CD4-positive, CD25-positive, alpha-beta regulatory T cell (primary cell): ENCODE data around the gene KCNMA1. TPM values are rescaled to one million over a fixed set of nuclear protein-coding genes. Genes with fewer than 3 reads are reported as not detected.

Experiments
- ATAC-seq, 2 donors: fragments of 150-1000 bp; cut with Tn5 transposase; one replicate each; pipeline ENCODE4 v1.10.0; 2021; ENCODE audit warnings: low read depth in 2 of 2, moderate number of reproducible peaks in 2 of 2, moderate library complexity in 1 of 2
- DNase-seq, 3 donors: peaks; one replicate each; pipeline versions ENCODE4 v3.0.0 to v3.0.0-alpha.2; 2012 to 2022; ENCODE audit warnings: mixed read lengths in 1 of 3
- H3K27ac ChIP-seq: one replicate; pipeline ENCODE4 v1.7.0; 2013; ENCODE audit warnings: mild to moderate bottlenecking, low read length; ENCODE audit not compliant: insufficient read depth, poor library complexity, severe bottlenecking
- H3K27me3 ChIP-seq: one replicate; pipeline ENCODE4 v1.7.0; 2013; ENCODE audit warnings: low read length; ENCODE audit not compliant: control insufficient read depth, insufficient read depth
- H3K36me3 ChIP-seq: one replicate; pipeline ENCODE4 v1.7.0; 2013; ENCODE audit warnings: mild to moderate bottlenecking, low read length, moderate library complexity; ENCODE audit not compliant: control insufficient read depth, insufficient read depth
- H3K4me1 ChIP-seq: 2 replicates; pipeline ENCODE4 v1.7.0; 2013; ENCODE audit warnings: mild to moderate bottlenecking, low read length; ENCODE audit not compliant: insufficient read depth, control insufficient read depth, poor library complexity, severe bottlenecking
- H3K4me3 ChIP-seq: one replicate; pipeline ENCODE4 v1.7.0; 2013; ENCODE audit warnings: low read depth, mild to moderate bottlenecking, low read length, moderate library complexity
- H3K9me3 ChIP-seq, 2 experiments: 1 replicate in 1 of 2; 2 replicates in 1 of 2; pipeline ENCODE4 v1.7.0; 2013; ENCODE audit warnings: low read length in 2 of 2, mild to moderate bottlenecking in 1 of 2, moderate library complexity in 1 of 2; ENCODE audit not compliant: control insufficient read depth in 2 of 2
- H3K27ac Mint-ChIP-seq, 3 donors: one replicate each; pipeline ENCODE4 v1.8.0; 2020 to 2022; ENCODE audit warnings: mild to moderate bottlenecking in 3 of 3, mixed read lengths in 3 of 3, moderate library complexity in 2 of 3
- H3K27me3 Mint-ChIP-seq: one replicate; pipeline ENCODE4 v1.8.0; 2022; ENCODE audit warnings: mild to moderate bottlenecking, mixed read lengths
- H3K36me3 Mint-ChIP-seq: one replicate; pipeline ENCODE4 v1.8.0; 2020; ENCODE audit warnings: mixed read lengths
- H3K4me1 Mint-ChIP-seq, 4 donors: one replicate each; pipeline ENCODE4 v1.8.0; 2020 to 2022; ENCODE audit warnings: mixed read lengths in 4 of 4, mild to moderate bottlenecking in 1 of 4
- H3K4me3 Mint-ChIP-seq, 4 donors: one replicate each; pipeline ENCODE4 v1.8.0; 2020 to 2022; ENCODE audit warnings: mild to moderate bottlenecking in 4 of 4, mixed read lengths in 4 of 4, moderate library complexity in 3 of 4
- H3K9me3 Mint-ChIP-seq, 7 donors: one replicate each; pipeline ENCODE4 v1.8.0; 2020 to 2022; ENCODE audit warnings: mixed read lengths in 7 of 7, mild to moderate bottlenecking in 3 of 7, moderate library complexity in 2 of 7
- polyA plus RNA-seq, 4 donors: library from polyadenylated mRNA; unstranded; fragments of 300-500 nt; fragmentation: Illumina TruSeq; gene quantifications; one replicate each; pipeline ENCODE4 v1.2.3, GENCODE V29; 2021
- total RNA-seq: library from RNA; stranded (reverse); gene quantifications from one replicate; pipeline ENCODE4 v1.2.3, GENCODE V29; 2022

KCNMA1 gene
- total and polyA plus RNA-seq, 5 donors from 2014 or later, result not detected

DNA sequence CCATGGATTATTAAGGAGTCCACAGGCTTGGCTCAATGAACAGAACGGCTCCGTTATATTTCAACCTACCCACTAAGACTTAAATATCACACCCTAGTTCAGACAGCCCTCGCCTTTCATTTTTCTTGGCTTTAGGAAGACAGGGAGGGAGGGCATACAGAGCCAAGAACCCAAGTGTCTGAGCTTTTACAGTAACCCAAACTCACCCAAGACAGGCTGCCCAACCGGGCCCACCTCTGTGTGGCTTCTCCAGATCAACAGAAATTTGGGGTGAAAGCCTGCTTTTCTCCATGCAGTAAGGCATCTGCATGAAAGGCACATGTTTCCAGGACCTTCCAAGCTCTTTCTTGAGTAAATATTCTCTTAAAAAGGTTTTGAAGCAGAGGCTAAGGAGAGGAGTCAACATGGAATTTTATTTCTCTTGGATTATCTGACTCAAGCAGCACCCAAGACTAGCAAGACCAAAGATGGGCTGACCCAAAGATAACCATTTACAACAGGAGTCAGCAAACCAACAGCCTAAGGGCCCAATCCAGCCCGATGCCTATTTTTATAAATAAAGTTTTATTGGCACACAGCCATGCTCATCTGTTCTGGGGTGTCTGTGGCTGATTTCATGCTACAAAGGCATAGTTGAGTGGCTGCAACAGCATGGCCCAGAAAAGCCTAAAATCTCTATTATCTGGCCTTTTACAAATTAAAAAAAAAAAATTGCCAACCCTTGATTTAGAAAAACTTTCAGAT is 90.1 kb downstream of the KCNMA1 start:
- Histone ChIP-seq H3K4me3 (no peak overlapping the region), H3K27me3 (no peaks in the 10 kb centered on the region), H3K27ac (no peak overlapping the region), H3K4me1 (no peaks in the 10 kb centered on the region), H3K36me3 (no peaks in the 10 kb centered on the region), H3K9me3 (no peaks in the 10 kb centered on the region)
- peaks cover 0 to 1% (median 0%) of the 10 kb centered on the region in 4 donors for H3K4me1 Mint-ChIP-seq
- H3K36me3 Mint-ChIP-seq, result no peaks in the 10 kb centered on the region
- H3K9me3 Mint-ChIP-seq, result peaks cover 0 to 6% (median 2%) of the 10 kb centered on the region in 7 donors
- no peak overlapping the region for H3K27ac Mint-ChIP-seq
- DNase-seq (no peak), ATAC-seq (no peak)
- H3K4me3 Mint-ChIP-seq, result no peak overlapping the region
- H3K27me3 Mint-ChIP-seq, result peaks cover 6% of the 10 kb centered on the region

DNA sequence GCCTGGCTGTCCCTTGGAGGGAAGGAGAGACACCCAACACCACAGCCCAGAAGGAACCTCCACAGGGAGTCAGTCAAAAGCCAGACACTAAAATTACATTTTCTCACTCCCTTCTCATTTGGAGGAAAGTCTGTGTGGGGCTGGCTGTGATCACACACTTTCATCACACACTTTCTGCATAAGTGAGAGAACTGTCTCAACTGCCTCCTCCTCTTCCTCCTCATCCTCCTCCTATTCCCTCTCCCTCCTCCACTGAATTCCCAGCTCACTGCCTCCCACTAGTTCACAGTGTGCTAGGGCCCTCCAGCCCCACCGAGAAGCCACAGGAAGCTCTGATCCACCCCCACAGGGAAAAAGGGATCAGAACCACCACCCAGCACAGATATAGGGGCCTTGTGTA is 91.6 kb downstream of the KCNMA1 start:
- no peak overlapping the region for H3K4me3 Mint-ChIP-seq
- peaks cover 0 to 8% (median 3%) of the 10 kb centered on the region in 7 donors for H3K9me3 Mint-ChIP-seq
- no peaks in the 10 kb centered on the region for H3K4me1 ChIP-seq
- H3K27ac ChIP-seq, result no peak overlapping the region
- DNase-seq (no peak), ATAC-seq (no peak)
- no peaks in the 10 kb centered on the region for H3K27me3 ChIP-seq
- no peaks in the 10 kb centered on the region for H3K36me3 ChIP-seq
- no peak overlapping the region for H3K27ac Mint-ChIP-seq
- no peak overlapping the region for H3K4me3 ChIP-seq
- peaks cover 6% of the 10 kb centered on the region for H3K27me3 Mint-ChIP-seq
- no peaks in the 10 kb centered on the region for H3K9me3 ChIP-seq
- no peaks in the 10 kb centered on the region for H3K36me3 Mint-ChIP-seq
- no peaks in the 10 kb centered on the region for H3K4me1 Mint-ChIP-seq

DNA sequence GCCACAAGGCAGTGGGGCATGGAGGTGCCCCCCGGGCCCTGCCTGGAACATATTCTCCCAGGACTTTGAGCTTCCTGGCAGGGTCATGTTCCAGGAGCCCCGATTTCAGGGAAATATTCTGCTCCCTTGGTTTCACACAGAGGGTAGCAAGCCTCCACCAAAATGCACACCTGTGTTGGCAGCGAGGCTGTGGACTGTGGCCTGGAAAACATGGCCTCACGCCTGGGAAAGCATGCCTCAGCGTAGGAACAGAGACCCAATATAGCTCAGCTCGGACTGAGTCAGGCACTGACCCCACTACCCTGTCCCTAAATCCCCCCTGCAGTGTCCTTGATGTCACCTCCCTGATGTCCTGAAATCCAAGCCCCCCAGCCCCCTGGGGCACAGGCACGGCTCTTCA is 92.0 kb downstream of the KCNMA1 start:
- Histone ChIP-seq H3K4me1 (no peaks in the 10 kb centered on the region), H3K9me3 (no peaks in the 10 kb centered on the region), H3K27ac (no peak overlapping the region), H3K4me3 (no peak overlapping the region), H3K36me3 (no peaks in the 10 kb centered on the region), H3K27me3 (no peaks in the 10 kb centered on the region)
- no peaks in the 10 kb centered on the region for H3K36me3 Mint-ChIP-seq
- peaks cover 6% of the 10 kb centered on the region for H3K27me3 Mint-ChIP-seq
- H3K9me3 Mint-ChIP-seq, result peaks cover 0 to 8% (median 4%) of the 10 kb centered on the region in 7 donors
- no peaks in the 10 kb centered on the region for H3K4me1 Mint-ChIP-seq
- ATAC-seq (no peak), DNase-seq (no peak)
- H3K27ac Mint-ChIP-seq, result no peak overlapping the region
- no peak overlapping the region for H3K4me3 Mint-ChIP-seq

DNA sequence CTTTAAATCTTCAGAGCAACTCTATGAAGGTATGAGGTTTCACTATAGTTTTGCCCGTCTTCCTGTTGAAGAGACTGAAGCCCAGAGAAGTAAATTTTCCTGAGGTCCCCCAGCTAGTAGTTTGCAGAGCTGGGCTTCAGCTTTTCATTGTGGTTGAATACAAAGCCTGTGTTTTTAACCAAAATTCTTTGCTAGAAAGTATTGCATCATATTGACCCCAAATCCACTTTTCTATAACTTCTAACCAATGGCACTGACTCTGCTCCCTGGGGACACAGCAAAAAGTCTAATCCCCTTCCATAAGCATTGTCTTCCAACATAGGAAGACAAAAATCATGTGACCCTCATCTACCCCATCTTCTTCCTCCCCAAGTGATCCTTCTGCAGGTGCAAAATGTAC is 93.0 kb downstream of the KCNMA1 start:
- no peak for ATAC-seq
- Mint-ChIP-seq H3K36me3 (no peaks in the 10 kb centered on the region), H3K4me1 (no peaks in the 10 kb centered on the region), H3K9me3 (peaks cover 0 to 8% (median 5%) of the 10 kb centered on the region in 7 donors), H3K27ac (no peak overlapping the region), H3K4me3 (no peak overlapping the region), H3K27me3 (peaks cover 6% of the 10 kb centered on the region)
- H3K4me1 ChIP-seq, result no peaks in the 10 kb centered on the region
- no peak overlapping the region for H3K27ac ChIP-seq
- no peak for DNase-seq
- H3K36me3 ChIP-seq, result no peaks in the 10 kb centered on the region
- no peaks in the 10 kb centered on the region for H3K27me3 ChIP-seq
- no peak overlapping the region for H3K4me3 ChIP-seq
- H3K9me3 ChIP-seq, result no peaks in the 10 kb centered on the region

DNA sequence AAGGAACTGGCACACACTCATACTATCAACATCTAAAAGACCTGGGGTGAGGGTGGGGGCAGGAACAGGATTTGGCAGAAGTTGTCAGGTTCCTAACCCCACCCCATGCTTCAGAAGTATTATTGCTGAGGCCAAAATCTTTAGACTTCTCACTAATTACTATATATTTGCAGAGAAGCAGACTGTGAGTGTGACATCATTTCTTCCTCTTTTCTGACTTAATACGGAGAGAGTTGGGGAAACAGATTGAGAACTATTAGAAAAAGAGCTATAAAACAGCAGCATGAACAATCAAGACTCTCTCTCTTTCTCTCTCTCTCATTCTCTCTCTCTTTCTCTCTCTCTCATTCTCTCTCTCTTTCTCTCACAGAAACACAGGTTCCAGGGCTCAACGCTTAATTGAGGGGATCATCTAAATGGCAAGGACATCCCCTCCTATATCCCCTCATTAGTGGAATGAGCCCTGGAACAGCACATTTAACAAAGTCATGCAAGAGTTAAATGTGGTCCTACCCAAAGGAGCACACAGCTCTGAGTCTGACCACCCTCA is 94.8 kb downstream of the KCNMA1 start:
- Histone ChIP-seq H3K4me3 (no peak overlapping the region), H3K9me3 (no peaks in the 10 kb centered on the region), H3K4me1 (no peaks in the 10 kb centered on the region), H3K36me3 (no peaks in the 10 kb centered on the region), H3K27me3 (no peaks in the 10 kb centered on the region), H3K27ac (no peak overlapping the region)
- ATAC-seq (no peak), DNase-seq (no peak)
- H3K27me3 Mint-ChIP-seq, result peaks cover 6% of the 10 kb centered on the region
- peaks cover 0 to 8% (median 3%) of the 10 kb centered on the region in 7 donors for H3K9me3 Mint-ChIP-seq
- no peaks in the 10 kb centered on the region for H3K4me1 Mint-ChIP-seq
- no peaks in the 10 kb centered on the region for H3K36me3 Mint-ChIP-seq
- H3K27ac Mint-ChIP-seq, result no peak overlapping the region
- H3K4me3 Mint-ChIP-seq, result no peak overlapping the region

DNA sequence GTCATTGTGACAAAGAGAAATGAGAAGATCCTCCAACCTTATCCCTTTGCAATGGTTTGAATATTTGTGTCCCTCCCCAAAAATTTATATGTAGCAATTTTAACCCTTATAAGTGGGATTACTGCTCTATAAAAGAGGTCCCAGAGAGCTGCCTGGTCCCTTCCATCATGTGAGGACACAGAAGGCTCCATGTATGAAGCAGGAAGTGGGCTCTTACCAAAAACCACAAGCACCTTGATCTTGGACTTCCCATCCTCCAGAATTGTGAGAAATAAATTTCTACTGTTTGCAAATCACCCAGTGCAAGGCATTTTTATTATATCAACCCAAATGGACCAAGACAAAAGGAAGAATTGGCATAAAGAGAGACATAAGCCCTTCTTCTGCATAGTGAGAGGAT is 95.7 kb downstream of the KCNMA1 start:
- no peaks in the 10 kb centered on the region for H3K36me3 ChIP-seq
- Mint-ChIP-seq H3K4me1 (no peaks in the 10 kb centered on the region), H3K36me3 (no peaks in the 10 kb centered on the region), H3K27ac (no peak overlapping the region), H3K9me3 (peaks cover 0 to 8% (median 3%) of the 10 kb centered on the region in 7 donors), H3K4me3 (no peak overlapping the region), H3K27me3 (peaks cover 6% of the 10 kb centered on the region)
- no peak for ATAC-seq
- H3K27me3 ChIP-seq, result no peaks in the 10 kb centered on the region
- no peaks in the 10 kb centered on the region for H3K9me3 ChIP-seq
- no peak for DNase-seq
- H3K4me1 ChIP-seq, result no peaks in the 10 kb centered on the region
- H3K4me3 ChIP-seq, result no peak overlapping the region
- no peak overlapping the region for H3K27ac ChIP-seq

DNA sequence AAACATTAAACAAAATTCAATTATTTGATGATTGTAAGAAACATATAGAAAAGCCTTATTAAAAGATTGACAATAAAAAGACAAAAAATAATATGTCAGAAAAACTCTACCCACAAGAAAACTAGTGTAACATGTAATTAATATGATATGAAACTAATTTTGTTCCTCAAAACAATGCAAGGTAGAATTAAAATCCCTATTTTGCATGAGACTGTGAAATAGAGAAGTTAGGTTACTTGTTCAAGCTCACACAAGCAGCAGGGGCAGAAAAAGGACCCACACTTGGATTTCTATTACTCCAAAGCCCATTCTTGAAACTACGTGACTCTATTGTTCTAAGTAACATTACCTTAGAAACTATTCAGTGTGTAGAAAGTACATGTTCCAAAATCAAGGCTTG is 96.4 kb downstream of the KCNMA1 start:
- H3K27me3 Mint-ChIP-seq, result peaks cover 6% of the 10 kb centered on the region
- no peaks in the 10 kb centered on the region for H3K4me1 Mint-ChIP-seq
- H3K27ac Mint-ChIP-seq, result no peak overlapping the region
- H3K4me3 ChIP-seq, result no peak overlapping the region
- peaks cover 0 to 8% (median 3%) of the 10 kb centered on the region in 7 donors for H3K9me3 Mint-ChIP-seq
- H3K4me3 Mint-ChIP-seq, result no peak overlapping the region
- no peaks in the 10 kb centered on the region for H3K36me3 Mint-ChIP-seq
- H3K27ac ChIP-seq, result no peak overlapping the region
- H3K4me1 ChIP-seq, result no peaks in the 10 kb centered on the region
- H3K36me3 ChIP-seq, result no peaks in the 10 kb centered on the region
- H3K27me3 ChIP-seq, result no peaks in the 10 kb centered on the region
- ATAC-seq (no peak), DNase-seq (no peak)
- H3K9me3 ChIP-seq, result no peaks in the 10 kb centered on the region
